ENCODE data around the gene FSD2. TPM values are rescaled to one million over a fixed set of nuclear protein-coding genes. Genes with fewer than 3 reads are reported as not detected.

The FSD2 gene
- total and polyA plus RNA-seq, 2 of the 4 experiments (the other 2 are of a cell fraction): not detected

DNA sequence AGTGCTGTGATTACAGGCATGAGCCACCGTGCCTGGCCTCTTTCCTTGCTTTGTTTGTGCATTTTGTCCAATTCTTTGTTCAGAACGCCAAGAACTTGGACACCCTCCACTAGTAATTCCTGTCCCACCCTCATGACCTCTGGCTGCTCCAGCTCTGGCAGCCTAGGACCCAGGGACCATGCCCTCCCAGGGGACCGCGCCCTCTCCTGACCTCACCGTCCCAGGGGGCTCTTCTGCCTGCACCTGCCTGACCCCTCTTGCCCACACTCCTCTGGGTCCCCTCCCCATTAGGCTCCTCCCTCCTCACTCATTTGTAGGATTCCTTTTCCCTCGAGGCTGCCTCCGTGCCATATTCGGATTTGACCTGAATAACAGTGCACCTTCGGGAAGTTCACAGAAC, 41.1 kb downstream of the FSD2 start:
- Histone ChIP-seq H3K27ac (ENCODE audit: insufficient read depth, low read length) (no peak overlapping the region), H4K20me1 (ENCODE audit: insufficient read depth, low read length) (no peaks in the 10 kb centered on the region), H2AFZ (replicated peaks; ENCODE audit: low read length, poor library complexity) (no peak overlapping the region), H3K14ac (replicated peaks; ENCODE audit: low read depth, low read length) (no peak overlapping the region), H3K4me1 (ENCODE audit: control insufficient read depth, insufficient read depth, low read length) (no peaks in the 10 kb centered on the region), H3K9ac (ENCODE audit: low read depth, low read length) (no peak overlapping the region), H3K4ac (ENCODE audit: low read depth, low read length) (no peak overlapping the region), H3K4me2 (ENCODE audit: low read depth, low read length) (no peak overlapping the region), H2AK9ac (replicated peaks; ENCODE audit: low read depth, low read length, poor library complexity) (no peak overlapping the region), H2BK5ac (ENCODE audit: low read depth, low read length, poor library complexity, severe bottlenecking) (no peak overlapping the region), H4K5ac (ENCODE audit: low read depth, low read length) (no peak overlapping the region), H3K4me3 (ENCODE audit: insufficient read depth, low read depth, low read length) (no peak overlapping the region), H3K9me3 (ENCODE audit: control insufficient read depth, insufficient read depth, low read length) (no peaks in the 10 kb centered on the region), H3K27me3 (ENCODE audit: control insufficient read depth, insufficient read depth, low read length) (no peaks in the 10 kb centered on the region), H4K8ac (ENCODE audit: low read depth in 2 of 2, low read length in 2 of 2) (no peak overlapping the region), H3K56ac (ENCODE audit: extremely low read depth, insufficient read depth, low read length) (no peak overlapping the region), H2AK5ac (ENCODE audit: low read depth, low read length) (no peak overlapping the region), H2BK20ac (ENCODE audit: low read depth, low read length) (no peak overlapping the region), H3K23ac (ENCODE audit: low read depth, low read length) (no peak overlapping the region), H3K9me1 (ENCODE audit: insufficient read depth, low read length) (peaks cover 10% of the 10 kb centered on the region; the same call in 1 of the 2 replicates), H3K79me1 (ENCODE audit: low read depth in 1 of 2, low read length in 2 of 2) (peaks cover 0 to 3% of the 10 kb centered on the region in 2 experiments; a peak in 2 of 4 replicates), H3K18ac (ENCODE audit: low read depth, low read length) (no peak overlapping the region), H3K36me3 (ENCODE audit: control insufficient read depth, insufficient read depth, low read length) (peaks cover 13% of the 10 kb centered on the region), H4K91ac (ENCODE audit: insufficient read depth, low read depth, low read length) (no peak overlapping the region), H2BK15ac (ENCODE audit: low read depth, low read length) (no peak overlapping the region), H2BK120ac (ENCODE audit: low read depth, low read length) (no peak overlapping the region)
- in situ Hi-C loops (cut with MboI; ENCODE audit: low sequenced_read_pairs): no loop called here
- CTCF ChIA-PET: no interaction called here
- no TSS peak for BruUV-seq (replicated peaks)
- ATAC-seq (ENCODE audit: low read depth) (no peak), DNase-seq (no peak)
- POLR2A ChIA-PET (ENCODE audit: unreplicated experiment): no interaction called here
- intact Hi-C loops (cut with micrococcal nuclease): loop anchor here (5.0 kb wide), 1 partner anchor 43 kb away; the partner anchor contains the start of genes FSD2 and WHAMM
- dilution Hi-C loops (cut with HindIII; ENCODE audit: low sequenced_read_pairs, unreplicated experiment): no loop called here
- 86% methylated on average over 4 of the region's 9 CpGs; no CpG with 5 or more reads in 1 of the 2 experiments for WGBS, 2 experiments (ENCODE audit: extremely low coverage in 2 of 2, insufficient read length in 1 of 2)
- TF ChIP-seq MAZ (IDR thresholded peaks at IDR 0.05; ENCODE audit: borderline replicate concordance, low read depth, low read length) (no peak), CEBPB (IDR thresholded peaks at IDR 0.05; ENCODE audit: low read depth, low read length) (no peak), RFX5 (IDR thresholded peaks at IDR 0.05; ENCODE audit: low read depth, low read length) (no peak), POLR2A (IDR thresholded peaks at IDR 0.05; ENCODE audit: low read depth, low read length) (no peak), FOS (IDR thresholded peaks at IDR 0.05; ENCODE audit: low read depth, low read length) (no peak), MXI1 (IDR thresholded peaks at IDR 0.05; ENCODE audit: borderline replicate concordance, low read depth, low read length) (no peak), MAFK (IDR thresholded peaks at IDR 0.05; ENCODE audit: low read depth, low read length) (no peak), CHD1 (IDR thresholded peaks at IDR 0.05; ENCODE audit: low read depth, low read length) (no peak), SMC3 (IDR thresholded peaks at IDR 0.05; ENCODE audit: low read depth, low read length) (no peak), BHLHE40 (IDR thresholded peaks at IDR 0.05; ENCODE audit: low read depth, low read length) (no peak)

All from IMR-90 (cell line).